Measurements from ENCODE around the gene DPYSL3.

Gene DPYSL3

GRCh38 chr5:147446523-147446922, 63.3 kb downstream of the DPYSL3 start:
- no peaks in the 10 kb centered on the region for H3K4me1 Mint-ChIP-seq (ENCODE audit: low read depth)
- H3K4me3 Mint-ChIP-seq: no peak overlapping the region
- H3K36me3 Mint-ChIP-seq (ENCODE audit: low read depth): no peaks in the 10 kb centered on the region
- no peak overlapping the region for H3K27ac Mint-ChIP-seq
- no peaks in the 10 kb centered on the region for H3K9me3 Mint-ChIP-seq
- H3K27me3 Mint-ChIP-seq: peaks cover 45% of the 10 kb centered on the region

DNA sequence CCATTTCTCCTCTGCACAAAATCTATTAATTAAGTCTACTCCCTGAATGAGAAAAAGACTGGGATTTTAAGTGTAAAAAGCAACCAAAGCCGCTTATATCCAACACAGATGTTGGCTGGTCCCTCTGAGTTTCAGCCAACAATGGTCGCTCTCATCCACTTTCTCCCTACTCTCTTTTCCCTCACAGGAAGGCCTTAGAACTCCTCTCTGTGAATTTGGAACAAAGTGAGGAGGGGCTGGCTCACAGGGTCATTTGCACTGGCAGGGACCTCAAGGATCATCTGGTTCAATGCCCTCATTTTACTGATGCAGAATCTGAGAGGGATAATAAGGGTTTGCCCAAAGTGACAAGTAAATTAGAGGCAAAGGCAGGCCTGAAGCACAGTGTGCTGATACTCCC, 64.0 kb downstream of the DPYSL3 start:
- Mint-ChIP-seq H3K9me3 (no peaks in the 10 kb centered on the region), H3K4me1 (ENCODE audit: low read depth) (no peaks in the 10 kb centered on the region), H3K27ac (no peak overlapping the region), H3K4me3 (no peak overlapping the region), H3K27me3 (peaks cover 44% of the 10 kb centered on the region), H3K36me3 (ENCODE audit: low read depth) (no peaks in the 10 kb centered on the region)

- H3K27me3 Mint-ChIP-seq: peaks cover 35% of the 10 kb centered on the region
- H3K4me3 Mint-ChIP-seq: no peak overlapping the region
- H3K36me3 Mint-ChIP-seq (ENCODE audit: low read depth): no peaks in the 10 kb centered on the region
- H3K4me1 Mint-ChIP-seq (ENCODE audit: low read depth): no peaks in the 10 kb centered on the region
- H3K27ac Mint-ChIP-seq: no peak overlapping the region
- no peaks in the 10 kb centered on the region for H3K9me3 Mint-ChIP-seq
Measured at GRCh38 chr5:147445090-147445489, 64.8 kb downstream of the DPYSL3 start.

- no peaks in the 10 kb centered on the region for H3K4me1 Mint-ChIP-seq (ENCODE audit: low read depth)
- no peaks in the 10 kb centered on the region for H3K9me3 Mint-ChIP-seq
- H3K36me3 Mint-ChIP-seq (ENCODE audit: low read depth): no peaks in the 10 kb centered on the region
- peaks cover 23% of the 10 kb centered on the region for H3K27me3 Mint-ChIP-seq
- H3K27ac Mint-ChIP-seq: no peak overlapping the region
- H3K4me3 Mint-ChIP-seq: no peak overlapping the region
Measured at GRCh38 chr5:147442224-147442623, 67.6 kb downstream of the DPYSL3 start.

DNA sequence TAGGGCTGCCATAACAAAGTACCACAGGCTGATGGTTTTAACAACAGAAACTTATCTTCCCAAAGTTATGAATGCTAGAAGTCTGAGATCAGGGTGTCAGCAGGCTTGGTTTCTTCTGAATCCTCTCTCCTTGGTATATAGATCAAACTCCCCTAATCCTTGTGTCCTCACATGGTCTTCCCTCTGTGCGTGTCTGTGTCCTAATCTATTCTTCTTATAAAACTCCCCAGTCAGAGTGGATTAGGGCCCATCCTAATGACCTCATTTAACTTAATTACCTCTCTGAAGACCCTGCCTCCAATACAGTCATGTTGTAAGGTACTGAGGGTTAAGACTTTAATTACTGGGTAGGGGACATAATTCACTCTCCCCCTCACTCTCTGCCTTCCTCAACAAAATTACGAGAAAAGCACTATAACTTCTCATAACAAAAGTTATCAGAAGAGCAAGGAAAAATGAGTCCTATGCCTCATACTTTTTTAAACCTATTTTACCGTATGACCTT, 68.6 kb downstream of the DPYSL3 start:
- Mint-ChIP-seq H3K4me3 (no peak overlapping the region), H3K4me1 (ENCODE audit: low read depth) (no peaks in the 10 kb centered on the region), H3K36me3 (ENCODE audit: low read depth) (no peaks in the 10 kb centered on the region), H3K9me3 (no peaks in the 10 kb centered on the region), H3K27me3 (peaks cover 19% of the 10 kb centered on the region), H3K27ac (no peak overlapping the region)

- H3K36me3 Mint-ChIP-seq (ENCODE audit: low read depth): no peaks in the 10 kb centered on the region
- peaks cover 16% of the 10 kb centered on the region for H3K27me3 Mint-ChIP-seq
- H3K9me3 Mint-ChIP-seq: no peaks in the 10 kb centered on the region
- no peak overlapping the region for H3K4me3 Mint-ChIP-seq
- no peaks in the 10 kb centered on the region for H3K4me1 Mint-ChIP-seq (ENCODE audit: low read depth)
- H3K27ac Mint-ChIP-seq: no peak overlapping the region
Measured at GRCh38 chr5:147439254-147439653, 70.6 kb downstream of the DPYSL3 start.

DNA sequence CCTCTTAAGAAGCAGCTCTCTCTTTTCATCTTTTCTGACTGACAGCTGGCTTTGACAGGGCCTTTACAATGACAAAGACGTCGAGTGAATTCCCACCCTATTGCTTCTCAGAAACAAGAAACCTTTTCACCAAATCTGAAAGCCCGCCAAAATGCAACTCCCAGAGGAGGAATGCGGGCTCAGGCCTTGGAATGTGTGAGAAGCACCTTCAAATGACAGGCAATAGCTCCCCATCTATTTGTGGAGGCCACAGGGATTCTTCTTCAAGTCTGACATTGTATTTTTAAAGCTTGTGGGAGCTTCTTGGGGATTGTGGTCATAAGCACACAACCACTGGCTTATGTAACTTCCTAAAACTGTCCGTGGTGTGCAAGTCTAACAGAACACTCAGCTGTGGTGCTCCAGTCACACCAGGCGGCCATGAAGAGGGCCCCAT, 72.7 kb downstream of the DPYSL3 start:
- H3K36me3 Mint-ChIP-seq (ENCODE audit: low read depth): no peaks in the 10 kb centered on the region
- H3K27ac Mint-ChIP-seq: no peak overlapping the region
- no peaks in the 10 kb centered on the region for H3K4me1 Mint-ChIP-seq (ENCODE audit: low read depth)
- peaks cover 9% of the 10 kb centered on the region for H3K27me3 Mint-ChIP-seq
- no peak overlapping the region for H3K4me3 Mint-ChIP-seq
- H3K9me3 Mint-ChIP-seq: no peaks in the 10 kb centered on the region

GRCh38 chr5:147436596-147436995, 73.3 kb downstream of the DPYSL3 start:
- Mint-ChIP-seq H3K4me3 (no peak overlapping the region), H3K36me3 (ENCODE audit: low read depth) (no peaks in the 10 kb centered on the region), H3K9me3 (no peaks in the 10 kb centered on the region), H3K27me3 (peaks cover 6% of the 10 kb centered on the region), H3K4me1 (ENCODE audit: low read depth) (no peaks in the 10 kb centered on the region), H3K27ac (no peak overlapping the region)

DNA sequence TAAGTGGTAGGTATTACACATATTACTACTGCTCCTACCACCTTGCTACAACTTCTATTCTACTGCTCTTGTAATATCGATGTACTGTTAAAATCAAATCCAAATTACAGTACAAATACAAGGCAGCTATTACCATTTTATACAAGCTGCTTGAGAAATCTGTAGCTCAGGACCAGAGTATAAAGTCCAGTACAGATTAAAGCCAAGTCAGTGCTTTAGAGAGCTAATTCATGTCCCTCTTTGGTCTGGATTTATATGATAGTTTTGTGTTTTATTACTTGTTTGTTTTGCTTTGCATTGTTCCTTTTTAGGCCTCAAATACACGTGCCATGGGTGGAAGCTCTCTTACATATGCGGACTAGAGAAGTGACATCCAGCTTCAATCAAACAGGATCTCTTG, 75.8 kb downstream of the DPYSL3 start:
- H3K36me3 Mint-ChIP-seq (ENCODE audit: low read depth): no peaks in the 10 kb centered on the region
- H3K27me3 Mint-ChIP-seq: no peaks in the 10 kb centered on the region
- no peaks in the 10 kb centered on the region for H3K9me3 Mint-ChIP-seq
- H3K27ac Mint-ChIP-seq: no peak overlapping the region
- H3K4me1 Mint-ChIP-seq (ENCODE audit: low read depth): no peaks in the 10 kb centered on the region
- H3K4me3 Mint-ChIP-seq: no peak overlapping the region

- Mint-ChIP-seq H3K9me3 (no peaks in the 10 kb centered on the region), H3K4me1 (ENCODE audit: low read depth) (no peaks in the 10 kb centered on the region), H3K27ac (no peak overlapping the region), H3K27me3 (peaks cover 4% of the 10 kb centered on the region), H3K36me3 (ENCODE audit: low read depth) (no peaks in the 10 kb centered on the region), H3K4me3 (no peak overlapping the region)
Measured at GRCh38 chr5:147432323-147432722, 77.5 kb downstream of the DPYSL3 start.

- no peak overlapping the region for H3K4me3 Mint-ChIP-seq
- H3K36me3 Mint-ChIP-seq (ENCODE audit: low read depth): no peaks in the 10 kb centered on the region
- H3K9me3 Mint-ChIP-seq: no peaks in the 10 kb centered on the region
- H3K4me1 Mint-ChIP-seq (ENCODE audit: low read depth): no peaks in the 10 kb centered on the region
- peaks cover 4% of the 10 kb centered on the region for H3K27me3 Mint-ChIP-seq
- H3K27ac Mint-ChIP-seq: no peak overlapping the region
Measured at GRCh38 chr5:147431586-147431985, 78.3 kb downstream of the DPYSL3 start.

DNA sequence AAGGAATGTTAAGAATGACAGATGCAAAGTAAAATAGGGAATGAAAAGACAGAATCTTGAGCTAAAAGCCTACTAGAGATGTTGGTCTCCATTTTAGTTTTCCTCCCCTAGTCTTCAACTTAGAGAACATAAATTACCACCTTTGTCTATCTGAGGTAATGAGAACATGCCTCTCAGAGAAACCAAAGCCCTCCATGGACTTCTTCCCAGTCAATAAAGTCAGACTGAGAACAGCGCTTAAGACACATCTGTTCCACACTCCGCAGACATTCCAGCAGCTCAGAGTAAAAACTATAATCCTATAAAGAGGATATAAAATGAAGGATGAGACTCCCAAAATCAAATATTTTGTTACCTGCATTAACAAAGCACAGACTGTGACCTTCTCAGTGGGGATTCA, 79.2 kb downstream of the DPYSL3 start:
- H3K4me1 Mint-ChIP-seq (ENCODE audit: low read depth): no peaks in the 10 kb centered on the region
- peaks cover 4% of the 10 kb centered on the region for H3K27me3 Mint-ChIP-seq
- H3K9me3 Mint-ChIP-seq: no peaks in the 10 kb centered on the region
- no peak overlapping the region for H3K27ac Mint-ChIP-seq
- no peaks in the 10 kb centered on the region for H3K36me3 Mint-ChIP-seq (ENCODE audit: low read depth)
- no peak overlapping the region for H3K4me3 Mint-ChIP-seq

DNA sequence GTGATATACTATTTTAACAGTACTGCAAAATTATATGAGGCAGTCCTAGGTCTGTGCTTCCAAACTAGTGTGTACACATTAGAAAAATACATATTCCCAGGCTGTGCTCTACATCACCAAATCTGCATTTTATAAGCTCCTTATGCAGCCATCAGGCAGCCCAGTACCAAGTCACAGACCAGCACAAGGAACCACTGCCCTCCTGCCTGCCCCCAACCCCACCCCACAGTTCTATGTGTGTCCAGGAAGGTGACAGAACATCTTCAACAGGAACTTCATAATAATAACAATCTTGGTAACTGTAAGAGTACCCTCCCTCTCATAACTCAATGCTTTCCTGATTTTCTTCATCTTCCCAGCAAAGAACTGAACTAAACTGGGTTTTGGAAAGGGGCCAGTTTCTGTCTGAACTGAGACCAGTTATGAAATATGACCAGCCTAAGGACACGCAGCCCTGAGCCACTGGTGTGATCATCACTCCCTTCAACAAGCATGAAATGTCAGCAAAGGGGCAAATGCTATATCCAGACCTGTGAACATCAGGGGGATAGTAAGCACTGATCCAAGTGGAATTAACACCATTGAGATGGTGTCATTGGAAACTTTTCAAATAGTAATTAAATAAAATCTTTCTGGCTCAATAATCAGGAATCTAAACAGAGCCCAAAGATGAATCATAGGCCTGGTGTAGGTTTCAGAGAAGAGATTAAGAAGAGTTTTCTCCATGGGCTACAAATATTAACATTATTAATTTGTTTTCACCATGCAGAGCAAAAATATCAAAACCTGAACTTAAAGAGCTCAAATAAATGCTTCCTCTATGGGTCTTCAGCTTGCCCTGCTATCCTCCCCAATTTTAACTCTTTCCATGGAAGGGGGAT, 82.1 kb downstream of the DPYSL3 start:
- H3K27ac Mint-ChIP-seq: no peak overlapping the region
- H3K27me3 Mint-ChIP-seq: peaks cover 4% of the 10 kb centered on the region
- no peaks in the 10 kb centered on the region for H3K4me1 Mint-ChIP-seq (ENCODE audit: low read depth)
- H3K4me3 Mint-ChIP-seq: no peak overlapping the region
- H3K9me3 Mint-ChIP-seq: no peaks in the 10 kb centered on the region
- no peaks in the 10 kb centered on the region for H3K36me3 Mint-ChIP-seq (ENCODE audit: low read depth)

GRCh38 chr5:147426640-147427327, 83.1 kb downstream of the DPYSL3 start:
- no peak overlapping the region for H3K27ac Mint-ChIP-seq

DNA sequence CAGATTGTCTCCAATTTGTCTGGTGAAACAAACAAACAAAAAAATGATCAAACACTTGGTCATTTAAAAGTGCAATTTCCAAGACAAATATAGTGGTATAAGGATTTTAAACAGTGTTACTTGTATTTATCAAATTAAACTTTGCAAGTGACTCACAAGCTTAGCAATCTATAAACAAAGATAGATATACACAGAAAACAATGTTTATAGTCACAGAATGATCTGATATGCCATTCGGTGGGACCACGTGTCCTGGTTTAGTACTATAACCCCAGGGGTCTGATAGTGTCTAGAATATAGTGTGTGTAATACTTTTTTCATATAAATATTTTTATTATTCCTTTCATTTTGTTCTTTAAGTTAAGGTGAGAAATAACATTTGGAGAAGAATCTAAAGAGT, 91.3 kb downstream of the DPYSL3 start:
- H3K36me3 Mint-ChIP-seq (ENCODE audit: low read depth): no peaks in the 10 kb centered on the region
- H3K27ac Mint-ChIP-seq: no peak overlapping the region
- H3K27me3 Mint-ChIP-seq: no peaks in the 10 kb centered on the region
- H3K9me3 Mint-ChIP-seq: no peaks in the 10 kb centered on the region
- no peaks in the 10 kb centered on the region for H3K4me1 Mint-ChIP-seq (ENCODE audit: low read depth)
- no peak overlapping the region for H3K4me3 Mint-ChIP-seq

More at GRCh38 chr5:147426640-147427327, 83.1 kb downstream of the DPYSL3 start:
- Mint-ChIP-seq H3K27me3 (peaks cover 4% of the 10 kb centered on the region), H3K36me3 (ENCODE audit: low read depth) (no peaks in the 10 kb centered on the region), H3K4me1 (ENCODE audit: low read depth) (no peaks in the 10 kb centered on the region), H3K4me3 (no peak overlapping the region), H3K9me3 (no peaks in the 10 kb centered on the region)
